A549 (cell line): Measurements from ENCODE around the gene OPTN.

Experiments
- CEBPB ChIP-seq, 2 experiments: fragments of >200 bp in 1 of 2; sonication (Bioruptor Twin) in 1 of 2; formaldehyde crosslinking in 1 of 2; IDR thresholded peaks; 2 replicates each; pipeline ENCODE4 v1.6.1; 2012 to 2016
- CTCF ChIP-seq: fragments of >200 bp; sonication (Bioruptor Twin); formaldehyde crosslinking; IDR thresholded peaks from 3 replicates; pipeline ENCODE4 v1.5.1; 2016
- ELK1 ChIP-seq: fragments of 150-350 bp; IDR thresholded peaks from 2 replicates; pipeline ENCODE4 v1.6.1; 2014; ENCODE audit warnings: low read depth, mild to moderate bottlenecking, low read length
- HMGXB4 ChIP-seq: fragments of 250-450 bp; sonication (Bioruptor Pico); IDR thresholded peaks from 2 replicates; pipeline ENCODE4 v1.5.0; 2021; ENCODE audit warnings: mild to moderate bottlenecking, moderate library complexity, borderline replicate concordance
- JUNB ChIP-seq: fragments of >200 bp; sonication (Bioruptor Twin); formaldehyde crosslinking; IDR thresholded peaks from 2 replicates; pipeline ENCODE4 v1.6.1; 2016
- MAFK ChIP-seq: fragments of 450-650 bp; IDR thresholded peaks from 2 replicates; pipeline ENCODE4 v1.6.1; 2014; ENCODE audit not compliant: partially characterized antibody
- MAZ ChIP-seq: fragments of 150-350 bp; IDR thresholded peaks from 2 replicates; pipeline ENCODE4 v1.6.1; 2014; ENCODE audit warnings: antibody characterized with exemption, low read depth, low read length, borderline replicate concordance
- POLR2A ChIP-seq: IDR thresholded peaks from 2 replicates; pipeline ENCODE4 v1.6.1; 2012; ENCODE audit warnings: mild to moderate bottlenecking, low read length
- SMC3 ChIP-seq: fragments of >200 bp; sonication (Bioruptor Twin); formaldehyde crosslinking; IDR thresholded peaks from 3 replicates; pipeline ENCODE4 v1.6.1; 2018; ENCODE audit warnings: inconsistent platforms

GRCh38 chr10:13180788-13181187 lies 80.8 kb downstream of the OPTN start:
- no peak for TF ChIP-seq CTCF
- TF ChIP-seq POLR2A: no peak
- TF ChIP-seq MAZ: no peak
- no peak for TF ChIP-seq SMC3
- no peak for TF ChIP-seq ELK1
- TF ChIP-seq MAFK: no peak
- no peak for TF ChIP-seq JUNB
- TF ChIP-seq CEBPB (IDR thresholded peaks at IDR 0.05): no peak
- no peak for TF ChIP-seq HMGXB4 (CRISPR knock-in tag)
